ENCODE data around the gene TSSC4.
A peak's percentile ranks its signal among the peaks of the same experiment; 100 is the strongest.

The TSSC4 gene

GRCh38 chr11:2397005-2397404 is 3.5 kb upstream of the TSSC4 start:
- H3K27me3 ChIP-seq (ENCODE audit: insufficient read depth, low read length) = no peaks in the 10 kb centered on the region
- no peaks in the 10 kb centered on the region for H3K9me3 ChIP-seq (ENCODE audit: insufficient read depth, low read depth, low read length)
- H3K9ac ChIP-seq (ENCODE audit: low read depth, low read length) = no peak overlapping the region
- peaks cover 27% of the 10 kb centered on the region for H3K36me3 ChIP-seq (ENCODE audit: insufficient read depth, low read depth, low read length)
- H3K4me1 ChIP-seq (ENCODE audit: insufficient read depth, low read length) = no peaks in the 10 kb centered on the region; the same call in 1 of the 2 replicates
- no peak overlapping the region for H3K4me3 ChIP-seq (ENCODE audit: low read length)
- H3K27ac ChIP-seq (ENCODE audit: low read length) = no peak overlapping the region

DNA sequence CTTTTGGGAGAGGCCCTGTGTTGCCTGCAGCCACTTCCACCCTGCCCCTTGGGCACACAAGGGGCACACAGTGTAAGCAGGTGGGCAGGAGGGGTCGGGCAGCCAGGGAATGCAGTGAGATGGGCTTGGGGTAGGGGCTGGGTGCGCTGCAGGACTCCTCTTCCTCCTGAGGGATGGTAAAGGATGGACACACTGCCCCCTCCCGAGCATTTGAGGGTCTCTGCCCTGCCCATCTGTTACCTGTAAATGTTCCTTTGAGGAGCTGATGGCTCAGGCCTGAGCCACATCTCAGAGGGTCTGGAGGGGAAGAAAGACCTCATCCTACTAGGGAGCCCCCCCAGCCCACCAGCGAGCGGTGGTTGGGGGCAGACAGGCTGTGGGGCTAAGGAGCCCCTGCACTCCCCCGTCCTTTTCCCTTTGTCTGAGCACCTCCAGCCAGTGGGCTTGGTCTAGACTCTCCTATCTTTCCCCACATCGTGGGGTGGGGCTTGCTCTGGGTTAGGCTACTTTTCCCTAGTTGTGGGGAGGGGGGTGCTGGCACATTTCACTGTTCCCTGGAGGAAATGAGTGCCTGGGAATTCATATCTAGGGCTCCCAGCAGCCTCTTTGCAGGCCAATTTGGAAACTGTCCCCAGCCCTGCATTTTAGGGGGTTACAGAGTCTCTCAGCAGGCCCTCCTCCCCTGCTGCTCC is 1.7 kb upstream of the TSSC4 start:
- H3K9ac ChIP-seq (ENCODE audit: low read depth, low read length) = peak overlapping the region; percentile 79; the same call in 1 of the 2 replicates
- H3K4me1 ChIP-seq (ENCODE audit: insufficient read depth, low read length) = no peaks in the 10 kb centered on the region; the same call in 1 of the 2 replicates
- peak overlapping the region; percentile 99; the same call in 1 of the 2 replicates for H3K4me3 ChIP-seq (ENCODE audit: low read length)
- H3K27me3 ChIP-seq (ENCODE audit: insufficient read depth, low read length) = no peaks in the 10 kb centered on the region
- no peaks in the 10 kb centered on the region for H3K9me3 ChIP-seq (ENCODE audit: insufficient read depth, low read depth, low read length)
- no peak overlapping the region for H3K27ac ChIP-seq (ENCODE audit: low read length)
- H3K36me3 ChIP-seq (ENCODE audit: insufficient read depth, low read depth, low read length) = peaks cover 32% of the 10 kb centered on the region

- Histone ChIP-seq H3K9ac (ENCODE audit: low read depth, low read length) (peak overlapping the region; percentile 79; the same call in 1 of the 2 replicates), H3K4me3 (ENCODE audit: low read length) (peak overlapping the region; percentile 99; the same call in 1 of the 2 replicates), H3K27ac (ENCODE audit: low read length) (peak overlapping the region; percentile 52), H3K27me3 (ENCODE audit: insufficient read depth, low read length) (no peaks in the 10 kb centered on the region), H3K4me1 (ENCODE audit: insufficient read depth, low read length) (no peaks in the 10 kb centered on the region; the same call in 1 of the 2 replicates), H3K36me3 (ENCODE audit: insufficient read depth, low read depth, low read length) (peaks cover 33% of the 10 kb centered on the region), H3K9me3 (ENCODE audit: insufficient read depth, low read depth, low read length) (no peaks in the 10 kb centered on the region)
Observed at GRCh38 chr11:2399488-2400068, 972 bp upstream of the TSSC4 start.

- Histone ChIP-seq H3K27ac (ENCODE audit: low read length) (peak overlapping the region; percentile 25), H3K9ac (ENCODE audit: low read depth, low read length) (peak overlapping the region; percentile 99), H3K4me3 (ENCODE audit: low read length) (peak overlapping the region; percentile 99), H3K27me3 (ENCODE audit: insufficient read depth, low read length) (no peaks in the 10 kb centered on the region), H3K4me1 (ENCODE audit: insufficient read depth, low read length) (no peaks in the 10 kb centered on the region; the same call in 1 of the 2 replicates), H3K36me3 (ENCODE audit: insufficient read depth, low read depth, low read length) (peaks cover 27% of the 10 kb centered on the region), H3K9me3 (ENCODE audit: insufficient read depth, low read depth, low read length) (no peaks in the 10 kb centered on the region)
Observed at GRCh38 chr11:2400762-2401435, 349 bp downstream of the TSSC4 start.

GRCh38 chr11:2401436-2401984 is 960 bp downstream of the TSSC4 start:
- Histone ChIP-seq H3K9ac (ENCODE audit: low read depth, low read length) (peak overlapping the region; percentile 99), H3K27ac (ENCODE audit: low read length) (peak overlapping the region; percentile 25), H3K9me3 (ENCODE audit: insufficient read depth, low read depth, low read length) (no peaks in the 10 kb centered on the region), H3K4me3 (ENCODE audit: low read length) (peak overlapping the region; percentile 99), H3K4me1 (ENCODE audit: insufficient read depth, low read length) (no peaks in the 10 kb centered on the region; the same call in 1 of the 2 replicates), H3K36me3 (ENCODE audit: insufficient read depth, low read depth, low read length) (peaks cover 21% of the 10 kb centered on the region), H3K27me3 (ENCODE audit: insufficient read depth, low read length) (no peaks in the 10 kb centered on the region)

- Histone ChIP-seq H3K4me3 (ENCODE audit: low read length) (no peak overlapping the region), H3K36me3 (ENCODE audit: insufficient read depth, low read depth, low read length) (peaks cover 15% of the 10 kb centered on the region; the same call in 1 of the 2 replicates), H3K9me3 (ENCODE audit: insufficient read depth, low read depth, low read length) (no peaks in the 10 kb centered on the region), H3K27me3 (ENCODE audit: insufficient read depth, low read length) (no peaks in the 10 kb centered on the region), H3K9ac (ENCODE audit: low read depth, low read length) (0 out of 2 replicates have a peak overlapping the region, but pooled peaks have one; percentile 99), H3K27ac (ENCODE audit: low read length) (no peak overlapping the region), H3K4me1 (ENCODE audit: insufficient read depth, low read length) (no peaks in the 10 kb centered on the region; the same call in 1 of the 2 replicates)
Observed at GRCh38 chr11:2402106-2402505, 1.6 kb downstream of the TSSC4 start.

DNA sequence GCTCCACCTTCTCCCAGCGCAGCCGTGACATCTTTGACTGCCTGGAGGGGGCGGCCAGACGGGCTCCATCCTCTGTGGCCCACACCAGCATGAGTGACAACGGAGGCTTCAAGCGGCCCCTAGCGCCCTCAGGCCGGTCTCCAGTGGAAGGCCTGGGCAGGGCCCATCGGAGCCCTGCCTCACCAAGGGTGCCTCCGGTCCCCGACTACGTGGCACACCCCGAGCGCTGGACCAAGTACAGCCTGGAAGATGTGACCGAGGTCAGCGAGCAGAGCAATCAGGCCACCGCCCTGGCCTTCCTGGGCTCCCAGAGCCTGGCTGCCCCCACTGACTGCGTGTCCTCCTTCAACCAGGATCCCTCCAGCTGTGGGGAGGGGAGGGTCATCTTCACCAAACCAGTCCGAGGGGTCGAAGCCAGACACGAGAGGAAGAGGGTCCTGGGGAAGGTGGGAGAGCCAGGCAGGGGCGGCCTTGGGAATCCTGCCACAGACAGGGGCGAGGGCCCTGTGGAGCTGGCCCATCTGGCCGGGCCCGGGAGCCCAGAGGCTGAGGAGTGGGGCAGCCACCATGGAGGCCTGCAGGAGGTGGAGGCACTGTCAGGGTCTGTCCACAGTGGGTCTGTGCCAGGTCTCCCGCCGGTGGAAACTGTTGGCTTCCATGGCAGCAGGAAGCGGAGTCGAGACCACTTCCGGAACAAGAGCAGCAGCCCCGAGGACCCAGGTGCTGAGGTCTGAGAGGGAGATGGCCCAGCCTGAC is 2.5 kb downstream of the TSSC4 start:
- H3K36me3 ChIP-seq (ENCODE audit: insufficient read depth, low read depth, low read length) = peaks cover 14% of the 10 kb centered on the region; the same call in 1 of the 2 replicates
- H3K9ac ChIP-seq (ENCODE audit: low read depth, low read length) = no peak overlapping the region
- no peaks in the 10 kb centered on the region; the same call in 1 of the 2 replicates for H3K4me1 ChIP-seq (ENCODE audit: insufficient read depth, low read length)
- H3K4me3 ChIP-seq (ENCODE audit: low read length) = no peak overlapping the region
- no peaks in the 10 kb centered on the region for H3K9me3 ChIP-seq (ENCODE audit: insufficient read depth, low read depth, low read length)
- no peaks in the 10 kb centered on the region for H3K27me3 ChIP-seq (ENCODE audit: insufficient read depth, low read length)
- H3K27ac ChIP-seq (ENCODE audit: low read length) = no peak overlapping the region

- no peaks in the 10 kb centered on the region; the same call in 1 of the 2 replicates for H3K4me1 ChIP-seq (ENCODE audit: insufficient read depth, low read length)
- no peak overlapping the region for H3K27ac ChIP-seq (ENCODE audit: low read length)
- H3K36me3 ChIP-seq (ENCODE audit: insufficient read depth, low read depth, low read length) = peaks cover 14% of the 10 kb centered on the region; the same call in 1 of the 2 replicates
- no peak overlapping the region for H3K9ac ChIP-seq (ENCODE audit: low read depth, low read length)
- no peaks in the 10 kb centered on the region for H3K9me3 ChIP-seq (ENCODE audit: insufficient read depth, low read depth, low read length)
- H3K4me3 ChIP-seq (ENCODE audit: low read length) = no peak overlapping the region
- H3K27me3 ChIP-seq (ENCODE audit: insufficient read depth, low read length) = no peaks in the 10 kb centered on the region
Observed at GRCh38 chr11:2404735-2405196, 4.2 kb downstream of the TSSC4 start.

GRCh38 chr11:2406451-2406850 is 5.9 kb downstream of the TSSC4 start:
- no peak overlapping the region for H3K27ac ChIP-seq (ENCODE audit: low read length)
- peaks cover 14% of the 10 kb centered on the region; the same call in 1 of the 2 replicates for H3K36me3 ChIP-seq (ENCODE audit: insufficient read depth, low read depth, low read length)
- no peaks in the 10 kb centered on the region for H3K27me3 ChIP-seq (ENCODE audit: insufficient read depth, low read length)
- no peak overlapping the region for H3K4me3 ChIP-seq (ENCODE audit: low read length)
- no peaks in the 10 kb centered on the region for H3K9me3 ChIP-seq (ENCODE audit: insufficient read depth, low read depth, low read length)
- no peak overlapping the region for H3K9ac ChIP-seq (ENCODE audit: low read depth, low read length)
- no peaks in the 10 kb centered on the region; the same call in 1 of the 2 replicates for H3K4me1 ChIP-seq (ENCODE audit: insufficient read depth, low read length)

DNA sequence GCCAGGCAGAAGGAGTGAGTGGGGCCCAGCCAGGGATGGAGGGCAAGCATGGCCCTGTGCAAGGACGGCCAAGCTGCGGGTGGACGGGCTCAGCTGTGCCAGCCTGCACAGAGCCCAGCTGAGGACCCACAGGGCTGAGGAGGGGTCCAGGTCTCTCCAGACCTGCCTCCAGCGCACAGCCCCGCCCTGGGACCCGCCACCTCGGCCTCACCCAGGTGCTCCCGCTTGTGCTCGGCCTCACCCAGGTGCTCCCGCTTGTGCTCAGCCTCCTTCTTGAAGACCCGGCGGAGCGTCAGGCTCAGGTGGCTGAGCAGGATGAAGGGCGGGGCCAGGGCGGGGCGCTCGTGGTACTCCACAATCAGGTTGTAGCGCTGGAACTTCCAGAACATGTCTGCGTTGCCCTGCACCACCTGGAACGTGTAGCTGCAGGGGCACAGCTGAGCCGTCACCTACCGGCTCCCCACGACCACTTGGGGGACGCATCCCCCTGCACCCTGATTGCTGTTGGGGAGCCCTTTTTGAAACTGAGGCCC is 6.4 kb downstream of the TSSC4 start:
- no peak overlapping the region for H3K4me3 ChIP-seq (ENCODE audit: low read length)
- H3K36me3 ChIP-seq (ENCODE audit: insufficient read depth, low read depth, low read length) = peaks cover 12% of the 10 kb centered on the region; the same call in 1 of the 2 replicates
- no peak overlapping the region for H3K9ac ChIP-seq (ENCODE audit: low read depth, low read length)
- no peak overlapping the region for H3K27ac ChIP-seq (ENCODE audit: low read length)
- H3K4me1 ChIP-seq (ENCODE audit: insufficient read depth, low read length) = no peaks in the 10 kb centered on the region
- no peaks in the 10 kb centered on the region for H3K27me3 ChIP-seq (ENCODE audit: insufficient read depth, low read length)
- no peaks in the 10 kb centered on the region for H3K9me3 ChIP-seq (ENCODE audit: insufficient read depth, low read depth, low read length)
